GM12874 (cell line): Measurements from ENCODE around the gene BNC2.

Experiments used
- TF ChIP-seq, protein P1 (sequence below): IDR thresholded peaks from 2 replicates; pipeline ENCODE4 v1.5.1; 2011; ENCODE audit warnings: low read depth, mild to moderate bottlenecking, control low read depth, low read length, moderate library complexity; ENCODE audit not compliant: insufficient read depth

The BNC2 gene

DNA sequence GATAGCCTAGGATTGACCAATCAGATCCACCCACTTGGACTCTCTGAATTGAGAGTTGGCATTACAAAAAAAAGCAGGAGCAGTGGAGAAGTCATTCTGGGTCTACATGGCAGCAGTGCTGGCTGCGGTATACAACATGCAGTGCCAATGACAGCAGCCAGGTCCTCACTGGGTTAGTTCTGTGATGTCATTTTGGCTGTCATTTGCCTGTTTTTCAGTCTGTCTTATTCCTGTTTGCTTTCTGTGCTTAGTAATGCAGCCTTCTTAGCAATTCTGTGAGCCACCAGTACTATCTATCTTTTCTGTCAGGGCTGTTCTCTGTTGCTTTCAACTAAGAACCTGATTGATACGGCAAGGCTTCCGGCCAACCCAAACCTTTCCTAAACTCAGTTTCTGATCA is 471.8 kb downstream of the BNC2 start:
- TF ChIP-seq, protein P1, sequence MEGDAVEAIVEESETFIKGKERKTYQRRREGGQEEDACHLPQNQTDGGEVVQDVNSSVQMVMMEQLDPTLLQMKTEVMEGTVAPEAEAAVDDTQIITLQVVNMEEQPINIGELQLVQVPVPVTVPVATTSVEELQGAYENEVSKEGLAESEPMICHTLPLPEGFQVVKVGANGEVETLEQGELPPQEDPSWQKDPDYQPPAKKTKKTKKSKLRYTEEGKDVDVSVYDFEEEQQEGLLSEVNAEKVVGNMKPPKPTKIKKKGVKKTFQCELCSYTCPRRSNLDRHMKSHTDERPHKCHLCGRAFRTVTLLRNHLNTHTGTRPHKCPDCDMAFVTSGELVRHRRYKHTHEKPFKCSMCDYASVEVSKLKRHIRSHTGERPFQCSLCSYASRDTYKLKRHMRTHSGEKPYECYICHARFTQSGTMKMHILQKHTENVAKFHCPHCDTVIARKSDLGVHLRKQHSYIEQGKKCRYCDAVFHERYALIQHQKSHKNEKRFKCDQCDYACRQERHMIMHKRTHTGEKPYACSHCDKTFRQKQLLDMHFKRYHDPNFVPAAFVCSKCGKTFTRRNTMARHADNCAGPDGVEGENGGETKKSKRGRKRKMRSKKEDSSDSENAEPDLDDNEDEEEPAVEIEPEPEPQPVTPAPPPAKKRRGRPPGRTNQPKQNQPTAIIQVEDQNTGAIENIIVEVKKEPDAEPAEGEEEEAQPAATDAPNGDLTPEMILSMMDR, result no peak

DNA sequence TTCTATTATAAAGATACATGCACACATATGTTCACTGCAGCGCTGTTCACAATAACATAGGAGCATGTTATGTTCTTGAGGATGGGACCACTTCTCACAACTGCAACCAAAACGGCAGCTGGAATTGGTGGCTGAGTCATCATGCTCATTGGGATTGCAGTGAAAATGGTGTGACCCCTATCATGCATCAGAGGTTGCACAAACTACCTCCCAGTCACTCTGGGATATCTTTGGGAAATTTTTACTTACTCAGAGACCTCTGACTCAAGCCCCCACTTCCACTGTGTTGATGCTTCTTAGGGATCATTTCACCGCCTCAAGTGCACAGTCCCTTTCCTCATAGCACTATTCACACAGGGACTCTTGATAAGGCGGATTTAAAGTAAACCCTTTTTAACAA is 474.1 kb downstream of the BNC2 start:
- TF ChIP-seq, protein P1, result no peak

DNA sequence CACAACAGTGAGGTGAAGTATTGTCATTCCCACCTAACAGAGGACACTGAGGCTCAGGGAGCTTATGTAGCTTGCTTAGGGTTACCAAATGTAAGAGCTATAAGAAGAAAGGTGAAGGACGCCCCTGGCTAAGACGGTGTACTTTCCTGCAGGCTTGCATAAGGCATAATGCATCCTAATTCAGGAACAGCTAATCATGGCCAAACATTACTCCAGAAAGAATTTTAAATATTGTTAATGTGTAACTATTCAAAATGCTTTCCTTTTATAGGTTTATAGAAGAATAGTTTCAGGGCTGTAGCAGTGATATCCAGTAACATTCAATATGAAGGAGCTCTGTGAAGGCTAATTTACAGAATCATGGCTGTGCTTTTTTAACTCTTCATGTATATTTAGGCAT is 479.1 kb downstream of the BNC2 start:
- TF ChIP-seq, protein P1, result no peak

DNA sequence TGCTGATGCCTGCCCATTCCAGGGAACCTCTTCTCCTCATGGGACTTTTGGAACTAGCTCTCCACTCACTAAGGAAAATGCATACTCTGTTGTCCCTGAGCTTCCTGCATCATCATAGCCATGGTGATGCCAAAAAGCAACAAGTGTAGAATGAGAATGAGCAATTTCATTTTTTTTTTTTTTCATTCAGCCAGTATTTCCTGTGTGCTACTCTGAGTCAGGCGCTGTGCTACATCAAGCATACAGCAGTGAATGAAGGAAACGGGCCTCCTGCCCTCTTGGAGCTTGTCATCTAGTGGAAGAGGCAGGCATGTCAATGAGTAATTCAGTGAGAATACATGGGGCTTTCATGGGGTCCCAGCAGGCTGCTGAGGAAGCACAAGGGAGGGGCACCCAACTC is 483.1 kb downstream of the BNC2 start:
- TF ChIP-seq, protein P1, result no peak

DNA sequence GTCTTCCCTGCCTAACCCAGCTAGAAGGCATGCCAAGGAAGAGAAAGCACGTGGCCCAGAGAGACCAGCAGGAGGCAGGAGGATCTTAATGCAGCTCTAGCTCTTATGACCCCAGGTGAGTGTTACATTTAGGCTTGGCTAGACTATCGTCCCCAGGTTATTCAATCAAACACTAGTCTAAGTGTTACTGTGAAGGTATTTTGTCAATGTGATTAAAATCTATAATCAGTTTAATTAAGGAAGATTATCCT is 483.7 kb downstream of the BNC2 start:
- TF ChIP-seq, protein P1, result no peak

DNA sequence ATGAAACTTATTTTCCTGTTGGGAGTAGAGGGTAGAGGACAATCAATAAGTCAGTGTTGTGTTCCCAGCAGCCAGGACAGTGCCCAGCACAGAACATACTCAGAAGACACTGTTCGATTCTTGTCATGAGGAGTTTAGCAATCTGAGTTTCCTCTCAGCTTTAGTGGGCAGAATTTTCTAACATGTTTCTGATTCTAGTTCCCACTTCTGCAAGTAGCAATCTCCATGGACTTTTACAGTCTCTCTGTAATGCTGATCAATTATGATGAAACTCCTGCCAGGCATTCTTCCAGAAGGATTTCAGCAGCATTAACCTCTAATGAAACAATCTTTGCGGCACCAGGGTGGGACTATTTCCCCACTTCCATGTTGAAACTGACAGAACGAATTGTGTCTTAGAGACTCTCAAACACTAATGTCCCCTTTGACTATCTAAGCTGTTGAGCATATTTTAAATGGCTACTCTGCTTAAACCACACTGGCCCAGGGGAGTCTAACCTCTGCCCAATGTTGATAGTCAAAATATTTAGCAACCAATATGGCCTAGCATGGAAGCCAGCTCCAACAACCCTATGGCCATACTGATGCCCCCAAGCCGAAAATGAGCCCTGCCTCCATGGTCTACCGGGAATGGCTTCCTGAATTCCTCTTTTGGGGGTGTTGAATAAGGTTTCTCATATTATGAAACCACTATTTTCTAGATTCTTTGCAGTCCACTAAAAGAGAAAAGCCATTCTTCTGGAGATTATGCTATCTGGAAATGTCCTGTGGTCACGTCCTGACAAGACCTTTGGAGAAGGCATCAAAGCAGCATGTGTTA is 484.3 kb downstream of the BNC2 start:
- TF ChIP-seq, protein P1, result no peak

DNA sequence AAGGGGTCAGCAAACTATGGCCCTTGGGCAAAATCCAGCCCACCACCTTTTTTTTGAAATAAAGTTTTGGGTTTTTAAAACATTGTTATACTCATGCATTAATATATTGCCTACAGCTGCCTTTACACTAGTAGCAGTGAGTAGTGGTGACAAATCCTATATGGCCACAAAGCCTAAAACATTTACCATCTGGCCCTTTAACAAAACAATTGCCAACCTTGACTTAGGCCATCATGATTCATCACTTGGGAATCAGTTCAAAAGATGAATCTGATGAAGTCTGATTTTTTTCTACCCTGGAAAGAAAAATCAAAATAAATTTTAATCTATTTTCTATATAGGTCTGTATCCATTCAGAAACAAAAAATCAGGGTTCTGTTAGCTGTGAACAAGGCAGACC is 484.9 kb downstream of the BNC2 start:
- TF ChIP-seq, protein P1, result no peak
